ENCODE results near the gene DLG2.

DNA sequence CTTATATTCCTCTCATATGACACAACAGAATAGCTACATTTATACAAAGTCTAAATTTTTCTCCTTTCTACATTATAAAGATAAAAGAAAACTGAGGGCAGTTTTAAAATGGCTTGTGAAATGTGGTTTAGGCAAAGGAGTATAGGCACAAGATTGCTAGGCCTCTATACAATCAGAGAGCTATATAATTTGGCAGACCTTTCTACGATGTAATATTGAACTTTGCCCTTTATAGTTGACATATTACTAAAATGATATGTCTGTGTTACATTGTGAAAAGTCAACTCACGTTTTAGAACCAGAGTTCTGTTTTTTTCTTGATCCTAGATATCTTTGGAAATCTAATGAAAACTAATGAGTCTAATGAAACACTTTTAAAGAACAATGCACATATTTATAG is 430.2 kb downstream of the DLG2 start:
- TF ChIP-seq, protein P1, sequence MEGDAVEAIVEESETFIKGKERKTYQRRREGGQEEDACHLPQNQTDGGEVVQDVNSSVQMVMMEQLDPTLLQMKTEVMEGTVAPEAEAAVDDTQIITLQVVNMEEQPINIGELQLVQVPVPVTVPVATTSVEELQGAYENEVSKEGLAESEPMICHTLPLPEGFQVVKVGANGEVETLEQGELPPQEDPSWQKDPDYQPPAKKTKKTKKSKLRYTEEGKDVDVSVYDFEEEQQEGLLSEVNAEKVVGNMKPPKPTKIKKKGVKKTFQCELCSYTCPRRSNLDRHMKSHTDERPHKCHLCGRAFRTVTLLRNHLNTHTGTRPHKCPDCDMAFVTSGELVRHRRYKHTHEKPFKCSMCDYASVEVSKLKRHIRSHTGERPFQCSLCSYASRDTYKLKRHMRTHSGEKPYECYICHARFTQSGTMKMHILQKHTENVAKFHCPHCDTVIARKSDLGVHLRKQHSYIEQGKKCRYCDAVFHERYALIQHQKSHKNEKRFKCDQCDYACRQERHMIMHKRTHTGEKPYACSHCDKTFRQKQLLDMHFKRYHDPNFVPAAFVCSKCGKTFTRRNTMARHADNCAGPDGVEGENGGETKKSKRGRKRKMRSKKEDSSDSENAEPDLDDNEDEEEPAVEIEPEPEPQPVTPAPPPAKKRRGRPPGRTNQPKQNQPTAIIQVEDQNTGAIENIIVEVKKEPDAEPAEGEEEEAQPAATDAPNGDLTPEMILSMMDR (conservative IDR thresholded peaks at IDR 0.05 in 1 of 2, IDR thresholded peaks at IDR 0.05 in 1 of 2; ENCODE audit: extremely low read depth in 1 of 2, insufficient read depth in 1 of 2, low read depth in 1 of 2, low read length in 2 of 2): no peak
- no peak for TF ChIP-seq EZH2 (IDR thresholded peaks at IDR 0.05; ENCODE audit: borderline replicate concordance, low read length)
